GM12878 (cell line): ENCODE measurements around the gene PRKCQ. TPM values are rescaled to one million over a fixed set of nuclear protein-coding genes. Genes with fewer than 3 reads are reported as not detected.

ENCODE experiments used
- ATAC-seq: fragments of 200-7000 bp; cut with Tn5 transposase; 3 replicates; pipeline ENCODE4 v1.9.1; 2020; ENCODE audit warnings: mild to moderate bottlenecking, moderate library complexity
- BruUV-seq: library from RNA; stranded (reverse); fragments of 400-500 nt; replicated peaks from 2 replicates; lab custom pipeline; 2021; lab: Mats Ljungman, UMichigan
- CTCF ChIA-PET: fragments of 300-600 bp; sonication (Branson Sonifier 250); formaldehyde crosslinking; extraction: SDS; loops from one replicate; lab custom pipeline; 2021; ENCODE audit warnings: inconsistent platforms; lab: Yijun Ruan, JAX
- POLR2A ChIA-PET: fragments of 350-600 bp; formaldehyde crosslinking; extraction: SDS; loops from one replicate; lab custom pipeline; 2021; ENCODE audit warnings: inconsistent platforms; lab: Charles Lee
- RAD21 ChIA-PET: fragments of 300-600 bp; sonication (Branson Sonifier 250); formaldehyde crosslinking; loops from one replicate; lab custom pipeline; 2023; ENCODE audit warnings: antibody characterized with exemption; ENCODE audit not compliant: unreplicated experiment; lab: Charles Lee
- SMC1A ChIA-PET: fragments of 300-600 bp; sonication (Branson Sonifier 250); formaldehyde crosslinking; loops from one replicate; lab custom pipeline; 2023; ENCODE audit not compliant: unreplicated experiment, uncharacterized antibody; lab: Charles Lee
- DNase-seq: peaks from one replicate; pipeline ENCODE4 v3.0.0-alpha.2; 2011; ENCODE audit warnings: low read depth, low spot score
- FAIRE-seq: peaks from 3 replicates; lab custom pipeline; 2011; peaks lifted over from hg19 to GRCh38; lab: Jason Lieb, UNC
- H2AFZ ChIP-seq: 2 replicates; pipeline ENCODE4 v1.6.0; 2011; ENCODE audit warnings: low read depth, low read length, control low read depth; ENCODE audit not compliant: control insufficient read depth
- H3K27ac ChIP-seq: 2 replicates; pipeline ENCODE4 v1.5.1; 2011; ENCODE audit warnings: control low read depth; ENCODE audit not compliant: control insufficient read depth, insufficient read depth
- H3K27me3 ChIP-seq, 2 experiments: replicated peaks in 1 of 2; 2 replicates each; pipeline versions ENCODE4 v1.6.0 to v1.6.1; 2011; ENCODE audit warnings: low read length in 1 of 2; ENCODE audit not compliant: control insufficient read depth in 2 of 2, insufficient read depth in 2 of 2
- H3K36me3 ChIP-seq, 2 experiments: 2 replicates each; pipeline ENCODE4 v1.5.1; 2011; ENCODE audit warnings: low read length in 1 of 2; ENCODE audit not compliant: control insufficient read depth in 2 of 2, insufficient read depth in 2 of 2
- H3K4me1 ChIP-seq: 2 replicates; pipeline ENCODE4 v1.6.1; 2011; ENCODE audit warnings: mild to moderate bottlenecking, low read length, moderate library complexity, mixed read lengths; ENCODE audit not compliant: control insufficient read depth, insufficient read depth
- H3K4me2 ChIP-seq: 2 replicates; pipeline ENCODE4 v1.6.0; 2011; ENCODE audit warnings: control low read depth; ENCODE audit not compliant: control insufficient read depth, insufficient read depth
- H3K4me3 ChIP-seq: fragments of 200-600 bp; sonication (generic); 2 replicates; pipeline ENCODE4 v1.5.1; 2016
- H3K79me2 ChIP-seq: 2 replicates; pipeline ENCODE4 v1.6.0; 2011; ENCODE audit warnings: low read length; ENCODE audit not compliant: control insufficient read depth, insufficient read depth
- H3K9ac ChIP-seq: 2 replicates; pipeline ENCODE4 v1.8.0; 2011; ENCODE audit warnings: low read length, control low read depth, mixed read lengths; ENCODE audit not compliant: control insufficient read depth, insufficient read depth
- H3K9me3 ChIP-seq: replicated peaks from 3 replicates; pipeline ENCODE4 v1.5.1; 2011; ENCODE audit warnings: mild to moderate bottlenecking, low read length; ENCODE audit not compliant: control insufficient read depth, insufficient read depth
- H4K20me1 ChIP-seq: 2 replicates; pipeline ENCODE4 v1.6.0; 2011; ENCODE audit not compliant: control insufficient read depth, insufficient read depth
- CBX5 ChIP-seq: sonication (generic); IDR thresholded peaks from 2 replicates; pipeline ENCODE4 v1.6.1; 2016; ENCODE audit warnings: low read depth, moderate library complexity, mild to moderate bottlenecking, inconsistent platforms
- CREM ChIP-seq: IDR thresholded peaks from 2 replicates; pipeline ENCODE4 v1.6.1; 2014; ENCODE audit warnings: antibody characterized with exemption, low read depth
- EED ChIP-seq: sonication (generic); IDR thresholded peaks from 2 replicates; pipeline ENCODE4 v1.6.1; 2016; ENCODE audit warnings: antibody characterized with exemption, low read depth
- HCFC1 ChIP-seq: fragments of 150-350 bp; IDR thresholded peaks from 2 replicates; pipeline ENCODE4 v1.6.1; 2014; ENCODE audit warnings: low read length
- RELA ChIP-seq: fragments of 450-650 bp; IDR thresholded peaks from 2 replicates; pipeline ENCODE4 v1.8.0; 2014; ENCODE audit warnings: borderline replicate concordance; ENCODE audit not compliant: partially characterized antibody
- SRF ChIP-seq, 2 experiments: IDR thresholded peaks; 2 replicates each; pipeline ENCODE4 v1.6.1; 2011; ENCODE audit warnings: low read depth in 2 of 2, low read length in 2 of 2, mild to moderate bottlenecking in 1 of 2, moderate library complexity in 1 of 2
- TARDBP ChIP-seq: IDR thresholded peaks from 2 replicates; pipeline ENCODE4 v1.6.1; 2016; ENCODE audit warnings: borderline replicate concordance
- ZBED1 ChIP-seq: IDR thresholded peaks from 2 replicates; pipeline ENCODE4 v1.6.1; 2016; ENCODE audit warnings: borderline replicate concordance
- ZNF274 ChIP-seq: IDR thresholded peaks from one replicate; pipeline ENCODE4 v1.8.0; 2011; ENCODE audit not compliant: insufficient read length, insufficient read depth
- ZNF622 ChIP-seq: fragments of 450-650 bp; IDR thresholded peaks from 2 replicates; pipeline ENCODE4 v1.6.1; 2017; ENCODE audit warnings: mild to moderate bottlenecking, inconsistent platforms
- ZZZ3 ChIP-seq: IDR thresholded peaks from 2 replicates; pipeline ENCODE4 v1.6.1; 2011; ENCODE audit warnings: low read depth; ENCODE audit not compliant: control insufficient read depth, insufficient read length
- in situ Hi-C: fragments of 300-500 bp; cut with MboI; formaldehyde crosslinking; loops from 9 replicates; pipeline ENCODE4 v1.14.3; 2018; ENCODE audit warnings: mixed read lengths
- intact Hi-C: fragments of 100-400 bp; cut with micrococcal nuclease; formaldehyde crosslinking; loops from one replicate; pipeline ENCODE4 v1.14.2; 2022; ENCODE audit not compliant: unreplicated experiment
- polyA plus RNA-seq, 11 experiments: library from polyadenylated mRNA; depleted of rRNA in 4 of 11; unstranded in 6 of 11; stranded (reverse) in 5 of 11; fragments of >200 nt; fragmentation: Nextera tagmentation in 4 of 11; fragmentation: Illumina TruSeq in 1 of 11; extraction: Ambion mirVana in 4 of 11; extraction: Trizol in 1 of 11; gene quantifications; 1 replicate in 1 of 11; 2 replicates in 10 of 11; pipeline versions ENCODE4 v1.2.1 to v1.2.3, GENCODE V29; 2011 to 2016; ENCODE audit warnings: inconsistent platforms in 2 of 11, missing spikeins in 2 of 11, low read depth in 1 of 11
- total RNA-seq, 4 experiments: library from RNA; depleted of rRNA in 3 of 4; stranded (reverse); fragments of >200 nt in 3 of 4; fragmentation: Illumina TruSeq in 1 of 4; extraction: Trizol in 1 of 4; gene quantifications; 2 replicates each; pipeline versions ENCODE4 v1.2.1 to v1.2.3, GENCODE V29; 2013 to 2021
- TF ChIP-seq, protein P1 (sequence below): IDR thresholded peaks from 2 replicates; pipeline ENCODE4 v1.6.1; 2012; ENCODE audit warnings: low read depth, low read length, improper control_type of control experiment
- TF ChIP-seq, protein P2 (sequence below): IDR thresholded peaks from 2 replicates; pipeline ENCODE4 v1.6.1; 2011; ENCODE audit warnings: low read depth, low read length, improper control_type of control experiment, borderline replicate concordance
- TF ChIP-seq, protein P3 (sequence below): fragments of 450-650 bp; IDR thresholded peaks from 2 replicates; pipeline ENCODE4 v1.6.1; 2017; ENCODE audit warnings: low read depth, mild to moderate bottlenecking, moderate library complexity
- TF ChIP-seq, protein P4 (sequence below), 3 experiments: IDR thresholded peaks in 2 of 3; conservative IDR thresholded peaks in 1 of 3; 2 replicates each; pipeline ENCODE4 v1.5.1; 2011; ENCODE audit warnings: low read depth in 3 of 3, low read length in 3 of 3, mild to moderate bottlenecking in 3 of 3, control low read depth in 2 of 3, moderate library complexity in 2 of 3, inconsistent platforms in 1 of 3, mixed read lengths in 1 of 3; ENCODE audit not compliant: control insufficient read depth in 2 of 3, insufficient read depth in 1 of 3; ENCODE audit errors: extremely low read depth in 1 of 3

The PRKCQ gene
- total and polyA plus RNA-seq, 10 of the 15 experiments (the other 5 are each of a cell fraction or from before 2014, with no cell fraction given) = 0.26 to 8.9 (median 0.98) TPM

GRCh38 chr10:6470894-6471618 lies 109.0 kb downstream of the PRKCQ start (continued):
- no peak for TF ChIP-seq ZZZ3
- TF ChIP-seq, all 136 proteins: peak for 0

- RAD21 ChIA-PET = no interaction called here
- Histone ChIP-seq H3K9ac (no peak overlapping the region), H3K4me2 (no peak overlapping the region), H3K4me3 (no peak overlapping the region), H3K36me3 (no peaks in the 10 kb centered on the region), H2AFZ (no peak overlapping the region), H3K9me3 (peaks cover 2% of the 10 kb centered on the region), H3K27ac (no peak overlapping the region), H3K79me2 (no peaks in the 10 kb centered on the region), H3K27me3 (no peaks in the 10 kb centered on the region)
- in situ Hi-C loops = no loop called here
- no peak for ATAC-seq
- POLR2A ChIA-PET = no interaction called here
- no TSS peak for BruUV-seq
- CTCF ChIA-PET = interaction anchor here (1.0 to 1.4 kb wide), 2 partner anchors 22 to 111 kb away, joined by 3 read pairs; no protein-coding TSS in a partner anchor
- TF ChIP-seq, protein P1, sequence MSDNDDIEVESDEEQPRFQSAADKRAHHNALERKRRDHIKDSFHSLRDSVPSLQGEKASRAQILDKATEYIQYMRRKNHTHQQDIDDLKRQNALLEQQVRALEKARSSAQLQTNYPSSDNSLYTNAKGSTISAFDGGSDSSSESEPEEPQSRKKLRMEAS = no peak
- TF ChIP-seq, protein P2, sequence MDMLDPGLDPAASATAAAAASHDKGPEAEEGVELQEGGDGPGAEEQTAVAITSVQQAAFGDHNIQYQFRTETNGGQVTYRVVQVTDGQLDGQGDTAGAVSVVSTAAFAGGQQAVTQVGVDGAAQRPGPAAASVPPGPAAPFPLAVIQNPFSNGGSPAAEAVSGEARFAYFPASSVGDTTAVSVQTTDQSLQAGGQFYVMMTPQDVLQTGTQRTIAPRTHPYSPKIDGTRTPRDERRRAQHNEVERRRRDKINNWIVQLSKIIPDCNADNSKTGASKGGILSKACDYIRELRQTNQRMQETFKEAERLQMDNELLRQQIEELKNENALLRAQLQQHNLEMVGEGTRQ = no peak
- TF ChIP-seq ZBED1 = no peak
- TF ChIP-seq EED = no peak
- no peak for TF ChIP-seq ZNF274
- TF ChIP-seq HCFC1 = no peak
- TF ChIP-seq SRF (IDR thresholded peaks at IDR 0.05; ENCODE audit: low read depth in 2 of 2, low read length in 2 of 2) = no peak
- TF ChIP-seq CBX5 = no peak
- no peak for TF ChIP-seq CREM
- no peak for TF ChIP-seq TARDBP
- TF ChIP-seq RELA = no peak
- TF ChIP-seq, protein P3, sequence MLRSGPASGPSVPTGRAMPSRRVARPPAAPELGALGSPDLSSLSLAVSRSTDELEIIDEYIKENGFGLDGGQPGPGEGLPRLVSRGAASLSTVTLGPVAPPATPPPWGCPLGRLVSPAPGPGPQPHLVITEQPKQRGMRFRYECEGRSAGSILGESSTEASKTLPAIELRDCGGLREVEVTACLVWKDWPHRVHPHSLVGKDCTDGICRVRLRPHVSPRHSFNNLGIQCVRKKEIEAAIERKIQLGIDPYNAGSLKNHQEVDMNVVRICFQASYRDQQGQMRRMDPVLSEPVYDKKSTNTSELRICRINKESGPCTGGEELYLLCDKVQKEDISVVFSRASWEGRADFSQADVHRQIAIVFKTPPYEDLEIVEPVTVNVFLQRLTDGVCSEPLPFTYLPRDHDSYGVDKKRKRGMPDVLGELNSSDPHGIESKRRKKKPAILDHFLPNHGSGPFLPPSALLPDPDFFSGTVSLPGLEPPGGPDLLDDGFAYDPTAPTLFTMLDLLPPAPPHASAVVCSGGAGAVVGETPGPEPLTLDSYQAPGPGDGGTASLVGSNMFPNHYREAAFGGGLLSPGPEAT = no peak
- TF ChIP-seq ZNF622 = no peak
- TF ChIP-seq, protein P4, sequence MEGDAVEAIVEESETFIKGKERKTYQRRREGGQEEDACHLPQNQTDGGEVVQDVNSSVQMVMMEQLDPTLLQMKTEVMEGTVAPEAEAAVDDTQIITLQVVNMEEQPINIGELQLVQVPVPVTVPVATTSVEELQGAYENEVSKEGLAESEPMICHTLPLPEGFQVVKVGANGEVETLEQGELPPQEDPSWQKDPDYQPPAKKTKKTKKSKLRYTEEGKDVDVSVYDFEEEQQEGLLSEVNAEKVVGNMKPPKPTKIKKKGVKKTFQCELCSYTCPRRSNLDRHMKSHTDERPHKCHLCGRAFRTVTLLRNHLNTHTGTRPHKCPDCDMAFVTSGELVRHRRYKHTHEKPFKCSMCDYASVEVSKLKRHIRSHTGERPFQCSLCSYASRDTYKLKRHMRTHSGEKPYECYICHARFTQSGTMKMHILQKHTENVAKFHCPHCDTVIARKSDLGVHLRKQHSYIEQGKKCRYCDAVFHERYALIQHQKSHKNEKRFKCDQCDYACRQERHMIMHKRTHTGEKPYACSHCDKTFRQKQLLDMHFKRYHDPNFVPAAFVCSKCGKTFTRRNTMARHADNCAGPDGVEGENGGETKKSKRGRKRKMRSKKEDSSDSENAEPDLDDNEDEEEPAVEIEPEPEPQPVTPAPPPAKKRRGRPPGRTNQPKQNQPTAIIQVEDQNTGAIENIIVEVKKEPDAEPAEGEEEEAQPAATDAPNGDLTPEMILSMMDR (IDR thresholded peaks at IDR 0.05 in 2 of 3, conservative IDR thresholded peaks at IDR 0.05 in 1 of 3; ENCODE audit: control insufficient read depth in 2 of 3, extremely low read depth in 1 of 3, insufficient read depth in 1 of 3, low read depth in 3 of 3, low read length in 3 of 3) = no peak
- TF ChIP-seq, all 136 proteins: peak for 0
- H4K20me1 ChIP-seq = no peaks in the 10 kb centered on the region
- SMC1A ChIA-PET = interaction anchor here (0.7 to 1.1 kb wide), 2 partner anchors 31 to 34 kb away, joined by 3 read pairs; no protein-coding TSS in a partner anchor
- peaks cover 15% of the 10 kb centered on the region for H3K4me1 ChIP-seq
- FAIRE-seq (no peak), DNase-seq (no peak)
- intact Hi-C loops = no loop called here
These were observed 110.4 kb downstream of the PRKCQ start for GRCh38 chr10:6469661-6470060.
